ENCODE data around the gene ACMSD. TPM values are rescaled to one million over a fixed set of nuclear protein-coding genes. Genes with fewer than 3 reads are reported as not detected.

The ACMSD gene
- not detected for total RNA-seq
- polyA plus RNA-seq (ENCODE audit: insufficient read depth, low read depth, low replicate concordance), result 0.25 TPM
- long read RNA-seq, donor 1, result 0 reads
- long read RNA-seq, donor 2, result 0 reads

DNA sequence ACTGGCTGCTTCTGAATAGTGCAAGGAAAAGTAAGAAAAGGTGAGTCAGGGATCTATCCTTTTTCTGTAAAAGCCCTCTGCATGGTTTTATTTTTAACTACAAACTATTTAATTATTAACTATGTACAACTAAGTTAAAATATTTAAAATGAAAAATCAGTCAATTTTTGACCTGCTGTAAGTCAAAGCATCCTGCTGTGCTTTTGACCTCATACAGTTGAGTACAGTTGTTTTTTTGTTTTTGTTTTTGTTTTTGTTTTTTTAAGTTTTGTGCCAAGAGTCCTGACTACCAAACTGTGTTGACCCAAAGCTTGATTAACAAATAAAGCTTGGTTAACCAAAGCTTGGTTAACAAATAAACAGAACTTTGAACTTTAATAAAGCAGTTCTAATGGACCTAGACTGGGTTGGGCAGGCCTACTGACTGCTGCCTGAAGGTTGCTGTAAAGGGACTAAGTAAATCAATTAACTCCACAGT lies at the start of gene ACMSD:
Gene ACMSD (plus strand): TSS at position 474 of the 478 bp plus-strand sequence. CDS start 67 bp downstream, outside the sequence.
- H3K9me3 ChIP-seq, result no peaks in the 10 kb centered on the region
- no peaks in the 10 kb centered on the region for H3K27me3 ChIP-seq
- DNase-seq, result no peak
- intact Hi-C loops (cut with DNase I; ENCODE audit: low total_unique reads), result no loop called here
- no peak within 1 kb of the TSS for H3K4me3 ChIP-seq
- no peaks in the 10 kb centered on the region for H3K4me1 ChIP-seq
- TF ChIP-seq, protein P1, sequence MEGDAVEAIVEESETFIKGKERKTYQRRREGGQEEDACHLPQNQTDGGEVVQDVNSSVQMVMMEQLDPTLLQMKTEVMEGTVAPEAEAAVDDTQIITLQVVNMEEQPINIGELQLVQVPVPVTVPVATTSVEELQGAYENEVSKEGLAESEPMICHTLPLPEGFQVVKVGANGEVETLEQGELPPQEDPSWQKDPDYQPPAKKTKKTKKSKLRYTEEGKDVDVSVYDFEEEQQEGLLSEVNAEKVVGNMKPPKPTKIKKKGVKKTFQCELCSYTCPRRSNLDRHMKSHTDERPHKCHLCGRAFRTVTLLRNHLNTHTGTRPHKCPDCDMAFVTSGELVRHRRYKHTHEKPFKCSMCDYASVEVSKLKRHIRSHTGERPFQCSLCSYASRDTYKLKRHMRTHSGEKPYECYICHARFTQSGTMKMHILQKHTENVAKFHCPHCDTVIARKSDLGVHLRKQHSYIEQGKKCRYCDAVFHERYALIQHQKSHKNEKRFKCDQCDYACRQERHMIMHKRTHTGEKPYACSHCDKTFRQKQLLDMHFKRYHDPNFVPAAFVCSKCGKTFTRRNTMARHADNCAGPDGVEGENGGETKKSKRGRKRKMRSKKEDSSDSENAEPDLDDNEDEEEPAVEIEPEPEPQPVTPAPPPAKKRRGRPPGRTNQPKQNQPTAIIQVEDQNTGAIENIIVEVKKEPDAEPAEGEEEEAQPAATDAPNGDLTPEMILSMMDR (IDR thresholded peaks at IDR 0.05), result no peak
- no peak for TF ChIP-seq POLR2A (IDR thresholded peaks at IDR 0.05)
- H3K36me3 ChIP-seq (ENCODE audit: low read depth, missing control alignments), result no peaks in the 10 kb centered on the region
- H3K27ac ChIP-seq, result no peak within 1 kb of the TSS

GRCh38 chr2:134790487-134790886 lies 47.9 kb upstream of the ACMSD start:
- no peak for DNase-seq
- no peak overlapping the region for H3K4me3 ChIP-seq
- H3K27me3 ChIP-seq, result no peaks in the 10 kb centered on the region
- WGBS, 2 donors, result 91 to 95% methylated on average over 3 of the region's 3 CpGs
- H3K36me3 ChIP-seq (ENCODE audit: low read depth, missing control alignments), result no peaks in the 10 kb centered on the region
- H3K9me3 ChIP-seq, result no peaks in the 10 kb centered on the region
- intact Hi-C loops (cut with DNase I; ENCODE audit: low total_unique reads), result no loop called here
- TF ChIP-seq, protein P1 (IDR thresholded peaks at IDR 0.05), result peak in 1 of 3 experiments; percentile 2
- TF ChIP-seq POLR2A (IDR thresholded peaks at IDR 0.05), result no peak
- no peak overlapping the region for H3K27ac ChIP-seq
- H3K4me1 ChIP-seq, result no peaks in the 10 kb centered on the region

DNA sequence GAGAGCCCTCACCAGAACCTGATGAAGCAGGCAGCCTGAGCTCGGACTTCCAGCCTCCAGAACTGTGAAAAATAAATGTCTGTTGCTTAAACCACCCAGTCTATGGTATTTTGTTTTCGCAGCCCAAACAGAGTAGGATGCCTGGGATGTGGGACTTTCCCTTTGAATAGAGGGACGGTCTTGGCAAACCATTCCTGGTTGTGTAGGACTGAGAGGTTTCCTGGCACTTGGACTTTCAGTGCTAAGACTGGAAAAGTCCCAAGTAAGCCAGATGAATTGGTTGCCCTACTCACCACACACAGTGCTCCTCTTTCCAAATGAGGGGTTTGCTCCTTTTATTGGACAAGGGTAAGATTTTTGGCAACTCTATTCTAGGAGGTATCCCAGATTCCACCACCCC lies 46.8 kb upstream of the ACMSD start:
- H3K4me3 ChIP-seq, result no peak overlapping the region
- WGBS, 2 donors, result 88 to 93% methylated on average over 3 of the region's 3 CpGs
- H3K27ac ChIP-seq, result no peak overlapping the region
- H3K4me1 ChIP-seq, result no peaks in the 10 kb centered on the region
- H3K27me3 ChIP-seq, result no peaks in the 10 kb centered on the region
- H3K9me3 ChIP-seq, result no peaks in the 10 kb centered on the region
- intact Hi-C loops (cut with DNase I; ENCODE audit: low total_unique reads), result no loop called here
- TF ChIP-seq, protein P1 (IDR thresholded peaks at IDR 0.05), result no peak
- no peak for TF ChIP-seq POLR2A (IDR thresholded peaks at IDR 0.05)
- DNase-seq, result no peak
- no peaks in the 10 kb centered on the region for H3K36me3 ChIP-seq (ENCODE audit: low read depth, missing control alignments)

- 73 to 87% methylated on average over 4 of the region's 4 CpGs for WGBS, 2 donors
- H3K27ac ChIP-seq, result no peak overlapping the region
- no peaks in the 10 kb centered on the region for H3K9me3 ChIP-seq
- H3K27me3 ChIP-seq, result no peaks in the 10 kb centered on the region
- no peaks in the 10 kb centered on the region for H3K36me3 ChIP-seq (ENCODE audit: low read depth, missing control alignments)
- intact Hi-C loops (cut with DNase I; ENCODE audit: low total_unique reads), result no loop called here
- H3K4me3 ChIP-seq, result no peak overlapping the region
- TF ChIP-seq, protein P1 (IDR thresholded peaks at IDR 0.05), result no peak
- TF ChIP-seq POLR2A (IDR thresholded peaks at IDR 0.05), result no peak
- H3K4me1 ChIP-seq, result no peaks in the 10 kb centered on the region
- DNase-seq, result no peak
Measured at GRCh38 chr2:134792186-134792585, 46.2 kb upstream of the ACMSD start.

DNA sequence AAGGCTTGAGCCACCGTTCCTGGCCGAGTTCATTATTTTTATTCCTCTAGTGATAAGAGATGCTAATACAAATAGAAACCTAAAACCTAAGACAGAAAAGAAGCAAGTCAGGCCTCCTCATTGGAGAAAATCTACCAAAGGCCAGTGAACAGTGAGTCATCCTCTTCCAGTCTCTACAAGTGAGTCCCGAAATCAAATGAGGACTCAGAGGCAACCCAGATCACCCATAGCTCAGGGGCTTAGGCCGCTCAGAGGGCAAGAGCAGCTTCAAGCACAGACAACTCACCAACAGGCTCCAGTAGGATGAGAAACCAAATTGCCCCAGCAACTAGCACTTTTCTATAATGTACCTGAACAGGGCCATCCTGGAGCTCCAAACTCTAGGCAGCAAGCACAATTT lies 42.7 kb upstream of the ACMSD start:
- DNase-seq, result no peak

More for the DNA sequence above, 42.7 kb upstream of the ACMSD start:
- Histone ChIP-seq H3K4me3 (peak overlapping the region in 1 of 2 donors; percentile 9), H3K27ac (no peak overlapping the region), H3K36me3 (ENCODE audit: low read depth, missing control alignments) (no peaks in the 10 kb centered on the region), H3K4me1 (no peaks in the 10 kb centered on the region), H3K9me3 (no peaks in the 10 kb centered on the region), H3K27me3 (no peaks in the 10 kb centered on the region)
- 77% methylated on average over 4 of the region's 4 CpGs for WGBS, 2 donors
- no peak for TF ChIP-seq POLR2A (IDR thresholded peaks at IDR 0.05)
- TF ChIP-seq, protein P1 (IDR thresholded peaks at IDR 0.05), result no peak
- intact Hi-C loops (cut with DNase I; ENCODE audit: low total_unique reads), result no loop called here

All from testis (tissue), 5 donors.